ENCODE results near the gene MCEE. TPM values are rescaled to one million over a fixed set of nuclear protein-coding genes. Genes with fewer than 3 reads are reported as not detected.

The MCEE gene
- total and polyA plus RNA-seq, 4 donors: 13.1 to 57.6 (median 23.9) TPM

GRCh38 chr2:71072492-71072891 lies 57.5 kb downstream of the MCEE start:
- WGBS: 94% methylated on average over 4 of the region's 4 CpGs

More at GRCh38 chr2:71072492-71072891, 57.5 kb downstream of the MCEE start:
- peaks cover 0 to 27% (median 12%) of the 10 kb centered on the region in 4 donors for H3K4me1 ChIP-seq (ENCODE audit: control insufficient read depth in 4 of 4, insufficient read depth in 4 of 4, low read length in 3 of 4)
- no peak for DNase-seq (ENCODE audit: low spot score)
- H3K9me3 ChIP-seq (ENCODE audit: control insufficient read depth in 4 of 4, low read length in 3 of 4): no peaks in the 10 kb centered on the region
- no peak for TF ChIP-seq ZBTB33 (IDR thresholded peaks at IDR 0.05)
- no peak for TF ChIP-seq MAX (IDR thresholded peaks at IDR 0.05)
- TF ChIP-seq HNF4A (conservative IDR thresholded peaks at IDR 0.05): no peak
- no peak for TF ChIP-seq RAD21 (IDR thresholded peaks at IDR 0.05)
- TF ChIP-seq NR2F2 (IDR thresholded peaks at IDR 0.05): no peak
- TF ChIP-seq FOXA2 (IDR thresholded peaks at IDR 0.05): no peak
- TF ChIP-seq CTCF (IDR thresholded peaks at IDR 0.05; ENCODE audit: low read depth, low read length, missing input control): no peak
- no peak for TF ChIP-seq RXRA (IDR thresholded peaks at IDR 0.05)
- TF ChIP-seq YY1 (IDR thresholded peaks at IDR 0.05): no peak
- no peak for TF ChIP-seq EGR1 (IDR thresholded peaks at IDR 0.05; ENCODE audit: low read depth in 2 of 2)
- TF ChIP-seq GABPA (IDR thresholded peaks at IDR 0.05 in 1 of 2, conservative IDR thresholded peaks at IDR 0.05 in 1 of 2): no peak
- no peak for TF ChIP-seq REST (IDR thresholded peaks at IDR 0.05)
- no peak for TF ChIP-seq JUND (IDR thresholded peaks at IDR 0.05)
- H3K4me3 ChIP-seq (ENCODE audit: low read depth in 1 of 3, low read length in 3 of 3): no peak overlapping the region
- H3K27ac ChIP-seq (ENCODE audit: low read depth in 1 of 2, low read length in 2 of 2): peak overlapping the region; percentile 21 to 52
- H3K27me3 ChIP-seq (ENCODE audit: control insufficient read depth in 4 of 4, insufficient read depth in 4 of 4, low read length in 3 of 4): no peaks in the 10 kb centered on the region
- H3K36me3 ChIP-seq (ENCODE audit: control insufficient read depth in 4 of 4, insufficient read depth in 3 of 4, low read depth in 1 of 4, low read length in 3 of 4): peaks cover 2 to 33% (median 27%) of the 10 kb centered on the region in 4 donors
- H3K9ac ChIP-seq (ENCODE audit: low read depth in 1 of 2, low read length in 2 of 2): no peak overlapping the region

All from liver (tissue), 9 donors.